ENCODE measurements around the gene ELFN1.

DNA sequence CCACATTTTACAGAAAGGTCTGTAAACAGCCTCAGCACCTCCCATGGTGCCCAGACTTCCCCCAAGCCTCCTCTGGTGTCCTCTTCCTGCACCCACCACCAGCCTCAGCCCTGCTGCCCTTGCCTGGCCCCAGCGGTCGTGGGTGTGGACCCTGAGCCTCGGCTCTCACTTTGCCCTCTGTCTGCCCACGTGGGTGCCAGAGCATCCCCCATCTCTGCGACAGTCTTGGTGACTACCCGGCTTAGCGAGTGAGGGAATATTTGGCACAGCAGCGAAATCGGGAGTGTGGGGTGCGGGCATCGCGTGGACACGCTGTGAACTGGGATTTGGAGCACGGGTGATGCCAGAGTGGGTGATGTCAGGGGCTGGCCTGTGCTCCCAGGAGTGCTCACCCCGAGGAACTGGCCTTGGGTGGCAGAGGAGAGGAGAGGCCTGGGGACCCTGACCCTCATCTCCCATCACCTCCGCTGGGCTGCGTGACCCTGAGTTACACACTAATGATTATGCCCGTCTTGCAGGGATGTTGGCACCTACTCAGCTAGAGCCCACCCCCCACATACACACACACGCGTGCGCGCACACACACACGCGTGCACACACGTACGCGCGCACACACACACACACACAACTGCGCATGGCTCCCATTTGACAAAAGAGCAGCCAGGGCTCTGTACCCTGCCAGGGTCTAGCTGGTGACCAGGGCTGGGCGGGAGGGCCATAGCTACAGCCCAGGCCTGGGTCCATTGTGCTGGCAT, 8.7 kb downstream of the ELFN1 start:
- TF ChIP-seq POLR2A (IDR thresholded peaks at IDR 0.05; ENCODE audit: low read length) (no peak), GATA1 (IDR thresholded peaks at IDR 0.05; ENCODE audit: low read depth, low read length) (no peak)
